ENCODE measurements around the gene AP1G2.
"Not testable (repeated sequence)": the region's sequence is repeated elsewhere in the genome, so short reads cannot be mapped to it uniquely, and the experiment has no call there.

The AP1G2 gene

GRCh38 chr14:23539248-23540140 lies 28.1 kb downstream of the AP1G2 start:
- peak; percentile 61 for DNase-seq (ENCODE audit: low spot score)

DNA sequence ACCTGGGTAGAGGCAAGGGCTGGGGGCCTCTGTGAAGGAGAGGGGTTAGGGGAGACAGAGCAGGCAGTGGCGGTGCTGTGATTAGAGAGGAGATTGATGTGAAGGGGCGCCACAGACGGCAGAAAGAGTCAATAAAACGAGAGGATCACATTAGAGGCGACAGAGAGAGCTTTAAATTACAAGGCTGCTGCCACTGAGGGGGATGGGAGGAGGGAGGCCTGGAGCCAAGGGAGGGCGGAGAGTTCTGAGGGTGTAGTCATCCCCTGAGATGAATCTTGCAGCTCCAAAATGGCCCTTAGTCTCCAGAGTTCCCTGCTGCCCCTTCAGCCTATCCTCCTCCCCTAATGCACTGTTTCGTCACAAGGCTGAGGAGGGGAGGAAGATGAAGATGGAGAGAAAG lies 28.8 kb downstream of the AP1G2 start:
- DNase-seq (ENCODE audit: low spot score): no peak

GRCh38 chr14:23538050-23538718 lies 29.4 kb downstream of the AP1G2 start:
- no peak for DNase-seq (ENCODE audit: low spot score)

DNA sequence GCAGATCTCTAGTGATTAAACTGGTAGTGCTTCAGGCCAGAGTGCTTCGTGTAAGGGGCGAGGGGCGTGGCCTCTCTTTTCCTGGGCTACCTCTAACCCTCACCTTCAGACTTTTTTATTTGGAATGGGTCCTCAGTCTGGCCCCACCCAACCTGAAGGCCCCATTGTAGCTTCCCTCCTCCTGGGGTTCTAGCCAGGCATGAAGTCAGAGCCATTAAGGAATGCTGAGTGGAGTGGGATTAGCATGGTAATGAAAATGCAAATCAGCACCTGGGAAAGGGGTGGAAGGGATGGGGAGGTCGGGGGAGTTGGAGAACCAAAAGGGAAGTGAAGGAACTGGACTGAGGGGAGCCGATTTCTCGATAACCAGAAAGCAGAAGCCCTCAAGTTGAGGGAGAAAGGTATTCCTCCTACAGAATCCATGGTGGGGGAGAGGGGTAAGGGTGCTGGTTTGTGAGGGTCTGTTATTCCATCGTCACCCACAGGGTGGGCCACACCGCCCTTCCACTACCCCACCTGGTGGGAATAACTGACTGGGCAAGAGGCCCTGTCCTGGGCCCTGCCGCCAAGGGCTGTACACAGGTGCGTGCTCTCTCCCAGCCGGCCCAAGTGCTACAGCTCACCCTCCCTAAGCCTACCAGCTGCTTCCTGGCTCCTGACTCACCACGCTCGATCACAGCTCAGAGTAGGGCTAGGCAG lies 30.1 kb downstream of the AP1G2 start:
- DNase-seq (ENCODE audit: low spot score): no peak

DNA sequence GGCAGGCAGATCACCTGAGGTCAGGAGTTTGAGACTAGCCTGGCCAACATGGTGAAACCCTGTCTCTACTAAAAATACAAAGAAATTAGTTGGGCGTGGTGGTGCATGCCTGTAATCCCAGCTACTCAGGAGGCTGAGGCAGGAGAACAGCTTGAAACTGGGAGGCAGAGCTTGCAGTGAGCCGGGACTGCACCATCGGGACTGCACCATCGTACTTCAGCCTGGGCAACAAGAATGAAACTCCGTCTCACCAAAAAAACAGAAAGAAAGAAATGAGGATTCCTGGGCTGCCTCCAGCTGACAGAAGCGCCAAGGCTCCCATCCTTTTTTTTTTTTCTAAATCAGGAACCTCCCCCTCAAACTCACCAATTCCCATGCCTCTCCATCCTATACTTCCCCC lies 30.7 kb downstream of the AP1G2 start:
- not testable (repeated sequence) for DNase-seq (ENCODE audit: low spot score)

- DNase-seq (ENCODE audit: low spot score): no peak
Observed at GRCh38 chr14:23536494-23536893, 31.1 kb downstream of the AP1G2 start.

- DNase-seq (ENCODE audit: low spot score): no peak
Observed at GRCh38 chr14:23535943-23536342, 31.6 kb downstream of the AP1G2 start.

DNA sequence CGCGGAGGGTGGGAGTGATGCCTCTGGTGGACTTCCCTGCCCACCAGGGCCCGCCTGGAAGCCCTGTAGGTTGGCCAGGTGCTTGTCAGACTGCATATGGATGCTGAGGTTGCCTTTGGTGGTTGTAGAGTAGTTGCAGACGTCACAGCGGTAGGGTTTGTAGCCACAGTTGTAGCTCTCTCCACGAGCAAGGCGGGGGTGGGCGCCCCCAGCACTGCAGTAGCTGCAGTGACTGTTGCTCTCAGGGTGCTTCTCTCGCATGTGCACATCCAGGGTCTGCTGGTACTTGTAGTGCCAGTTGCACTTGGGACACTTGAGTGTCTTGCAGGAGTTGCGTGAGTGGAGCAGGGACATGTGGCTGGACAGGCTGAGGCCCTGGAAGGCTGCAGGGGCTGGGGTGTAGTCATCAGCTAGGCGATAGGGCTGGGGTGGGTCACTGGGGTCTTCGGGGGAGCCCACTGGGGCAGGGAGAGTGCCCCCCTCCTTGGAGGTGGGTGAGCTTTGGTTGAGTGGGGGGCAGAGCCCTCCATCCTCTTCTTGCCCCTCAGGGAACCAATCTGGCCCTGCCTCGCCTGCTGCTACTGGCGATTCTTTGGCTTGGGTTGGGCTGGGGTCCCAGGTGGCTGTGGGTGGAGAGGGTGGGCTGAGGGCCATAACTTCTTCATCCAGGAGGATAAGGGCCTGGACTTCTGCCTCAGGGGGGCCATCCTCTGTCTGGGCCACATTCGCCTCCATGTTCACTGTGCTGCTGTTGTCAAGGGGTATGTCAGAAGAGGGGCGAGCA lies 33.7 kb downstream of the AP1G2 start:
- DNase-seq (ENCODE audit: low spot score): no peak

DNA sequence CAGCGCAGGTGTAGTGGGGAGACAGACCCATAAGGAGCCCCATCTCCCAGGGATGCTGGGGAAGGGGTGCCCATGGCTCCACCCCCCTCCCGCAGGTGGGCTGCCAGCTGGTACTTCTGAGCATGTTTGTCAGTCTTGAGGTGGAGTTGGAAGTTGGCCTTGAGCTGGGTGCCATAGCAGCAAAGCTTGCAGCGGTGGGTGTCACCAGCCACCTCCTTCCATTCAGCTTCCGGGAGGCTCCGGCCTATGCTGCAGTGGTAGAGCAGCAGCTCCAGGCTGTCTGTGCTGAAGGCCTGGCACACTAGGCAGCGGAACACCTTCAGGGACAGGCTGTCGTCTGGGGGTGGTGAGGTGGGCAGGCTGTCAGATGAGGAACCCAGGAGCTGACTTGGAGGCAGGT lies 34.9 kb downstream of the AP1G2 start:
- DNase-seq (ENCODE audit: low spot score): no peak

DNA sequence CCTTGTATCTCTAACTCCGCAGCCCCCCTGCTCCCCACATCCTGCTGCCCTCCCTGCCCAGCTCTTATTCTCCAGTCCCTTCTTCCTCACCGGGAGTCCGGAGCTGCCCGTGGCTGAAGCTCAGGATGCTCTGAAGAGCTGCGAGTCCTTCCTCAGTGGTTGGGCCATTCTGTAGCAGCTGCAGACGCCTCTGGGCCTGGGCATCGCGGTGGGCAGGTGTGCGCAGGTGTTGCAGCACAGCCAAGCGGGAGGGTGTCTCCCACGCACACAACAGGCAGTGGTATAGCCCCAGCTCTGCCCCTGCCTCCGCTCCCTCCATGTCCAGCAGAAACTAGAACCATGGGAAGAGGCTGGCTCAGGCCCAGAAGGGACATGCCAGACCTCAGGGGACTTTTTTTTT lies 36.2 kb downstream of the AP1G2 start:
- DNase-seq (ENCODE audit: low spot score): no peak

DNA sequence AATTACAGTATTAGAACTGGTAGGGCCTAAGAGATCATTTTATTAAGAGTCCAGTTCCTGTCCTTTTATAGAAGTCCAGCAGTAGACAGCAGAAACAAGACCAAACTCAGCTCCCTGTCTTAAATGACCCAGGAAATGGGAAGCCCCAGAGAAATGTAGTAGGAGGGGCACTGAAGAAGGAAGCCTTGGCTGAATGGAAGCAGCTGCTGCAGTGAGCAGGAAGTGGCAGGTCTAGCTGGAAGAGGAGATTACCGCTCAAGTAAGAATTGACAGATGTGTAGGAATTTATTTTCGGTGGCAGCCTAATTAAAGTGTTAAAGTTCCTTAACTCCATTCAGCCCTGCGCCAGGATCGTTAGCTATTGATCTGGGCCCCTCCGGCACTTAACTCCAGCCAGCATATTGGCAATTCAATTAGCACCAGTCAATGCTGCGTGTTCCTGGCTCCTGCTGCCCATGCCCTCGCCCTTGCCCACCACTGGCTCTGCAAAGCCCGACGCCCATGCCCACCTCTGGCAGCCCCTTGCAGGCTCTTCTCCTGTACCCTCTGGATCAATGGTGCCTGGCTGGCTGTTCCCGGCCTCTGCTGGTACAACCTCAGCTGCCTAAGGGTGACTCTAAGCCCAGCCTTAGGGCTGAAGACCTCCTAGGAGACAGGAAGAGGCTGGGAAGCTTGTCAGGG lies 37.1 kb downstream of the AP1G2 start:
- DNase-seq (ENCODE audit: low spot score): no peak

- no peak for DNase-seq (ENCODE audit: low spot score)
Observed at GRCh38 chr14:23529016-23529415, 38.6 kb downstream of the AP1G2 start.

- no peak for DNase-seq (ENCODE audit: low spot score)
Observed at GRCh38 chr14:23528555-23528954, 39.0 kb downstream of the AP1G2 start.

- no peak for DNase-seq (ENCODE audit: low spot score)
Observed at GRCh38 chr14:23525611-23526010, 42.0 kb downstream of the AP1G2 start.

DNA sequence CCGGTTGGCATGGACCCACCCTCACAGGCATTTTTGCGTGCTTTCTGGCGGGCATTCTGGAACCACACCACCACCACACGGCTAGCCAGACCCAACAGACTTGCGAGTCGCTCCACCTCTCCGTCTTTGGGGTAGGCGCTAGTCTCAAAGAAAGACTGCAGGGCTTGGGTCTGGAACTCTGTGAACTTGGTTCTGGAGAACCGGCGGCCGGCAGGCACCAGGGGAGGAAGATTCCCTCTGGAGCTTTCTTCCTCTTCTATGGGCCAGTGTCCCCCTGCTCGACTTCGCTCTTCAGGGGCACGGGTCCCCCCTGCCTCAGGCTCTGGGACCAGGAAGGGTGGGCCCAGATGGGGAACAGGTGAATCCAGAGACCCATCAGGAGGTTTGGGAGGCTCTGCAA lies 42.6 kb downstream of the AP1G2 start:
- no peak for DNase-seq (ENCODE audit: low spot score)

- DNase-seq (ENCODE audit: low spot score): no peak
Observed at GRCh38 chr14:23523229-23524016, 44.2 kb downstream of the AP1G2 start.

- DNase-seq (ENCODE audit: low spot score): no peak
Observed at GRCh38 chr14:23522643-23523198, 44.9 kb downstream of the AP1G2 start.

- no peak for DNase-seq (ENCODE audit: low spot score)
Observed at GRCh38 chr14:23521785-23522640, 45.6 kb downstream of the AP1G2 start.

DNA sequence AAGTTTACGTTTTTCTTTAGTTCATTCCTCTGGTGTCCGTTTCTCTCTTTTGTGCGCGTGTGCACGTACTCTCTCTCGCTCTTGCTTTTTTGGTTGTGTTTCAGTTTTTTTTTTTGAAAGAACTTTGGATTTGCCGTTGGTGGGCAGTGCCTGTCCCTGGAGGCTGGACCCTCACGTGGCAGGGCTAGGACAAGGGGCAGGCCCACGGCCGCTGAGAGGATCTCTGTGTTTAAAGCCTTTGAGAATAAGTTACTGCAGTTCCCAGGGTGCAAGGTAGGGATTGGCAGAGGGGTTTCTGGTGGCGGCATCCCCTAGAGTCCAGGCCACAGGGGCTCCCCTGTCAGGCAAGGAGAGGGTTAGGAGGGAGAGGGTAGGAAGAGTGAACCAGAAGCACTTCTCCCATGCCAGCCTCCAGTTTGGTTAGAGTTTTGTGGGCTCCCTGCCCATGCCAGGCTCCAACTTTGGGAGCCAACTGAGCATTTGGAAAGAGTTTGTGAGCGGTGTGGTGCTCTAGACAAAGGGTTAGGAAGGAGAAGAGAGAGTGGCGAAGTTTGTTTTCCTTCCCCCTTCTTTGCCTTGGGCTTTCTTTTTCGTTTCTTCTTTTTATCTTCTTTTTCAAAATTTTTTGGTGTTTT lies 46.6 kb downstream of the AP1G2 start:
- DNase-seq (ENCODE audit: low spot score): no peak

Measured in putamen (tissue), 1 donor.